Stimulated activated CD4-positive, alpha-beta T cell treated with anti-CD3 and anti-CD28 coated beads, Interleukin-4, amount 100 ng/mL, for 1 hour (primary cell): ENCODE data around the gene FAM171A2.
A peak's percentile ranks its signal among the peaks of the same experiment; 100 is the strongest.
"Not testable (repeated sequence)": the region's sequence is repeated elsewhere in the genome, so short reads cannot be mapped to it uniquely, and the experiment has no call there.

Experiments
- DNase-seq: peaks from one replicate; pipeline ENCODE4 v3.0.0-alpha.2; 2020

The FAM171A2 gene

GRCh38 chr17:44359458-44360143 lies 4.1 kb downstream of the FAM171A2 start:
- no peak for DNase-seq

GRCh38 chr17:44359006-44359405 lies 4.6 kb downstream of the FAM171A2 start:
- no peak for DNase-seq

GRCh38 chr17:44358066-44358465 lies 5.6 kb downstream of the FAM171A2 start:
- no peak for DNase-seq

- DNase-seq: no peak
Measured at GRCh38 chr17:44356241-44356640, 7.4 kb downstream of the FAM171A2 start.

GRCh38 chr17:44355642-44356099 lies 8.0 kb downstream of the FAM171A2 start:
- no peak for DNase-seq

GRCh38 chr17:44354582-44355561 lies 8.8 kb downstream of the FAM171A2 start:
- peak; percentile 72 for DNase-seq

GRCh38 chr17:44353672-44354331 lies 9.9 kb downstream of the FAM171A2 start:
- DNase-seq: peak; percentile 24

GRCh38 chr17:44352828-44353671 lies 10.6 kb downstream of the FAM171A2 start:
- no peak for DNase-seq

GRCh38 chr17:44351961-44352827 lies 11.5 kb downstream of the FAM171A2 start:
- DNase-seq: no peak

- DNase-seq: no peak
Measured at GRCh38 chr17:44351464-44351863, 12.2 kb downstream of the FAM171A2 start.

GRCh38 chr17:44350733-44351226 lies 12.9 kb downstream of the FAM171A2 start:
- DNase-seq: peak; percentile 77

GRCh38 chr17:44349553-44350070 lies 14.0 kb downstream of the FAM171A2 start:
- DNase-seq: no peak

- DNase-seq: no peak
Measured at GRCh38 chr17:44348988-44349364, 14.7 kb downstream of the FAM171A2 start.

GRCh38 chr17:44348234-44348987 lies 15.2 kb downstream of the FAM171A2 start:
- no peak for DNase-seq

- not testable (repeated sequence) for DNase-seq
Measured at GRCh38 chr17:44347206-44348055, 16.2 kb downstream of the FAM171A2 start.

GRCh38 chr17:44346064-44346844 lies 17.4 kb downstream of the FAM171A2 start:
- no peak for DNase-seq

- DNase-seq: peak; percentile 27
Measured at GRCh38 chr17:44345454-44346026, 18.1 kb downstream of the FAM171A2 start.

- peak; percentile 77 for DNase-seq
Measured at GRCh38 chr17:44344939-44345453, 18.7 kb downstream of the FAM171A2 start, which contains the start of gene GRN. Gene GRN (plus strand): TSS chr17:44345302. CDS start chr17:44349165, 3,863 bp downstream.
